ENCODE results near the gene DNAJC19. TPM values are rescaled to one million over a fixed set of nuclear protein-coding genes. Genes with fewer than 3 reads are reported as not detected.
A peak's percentile ranks its signal among the peaks of the same experiment; 100 is the strongest.

The DNAJC19 gene
- total RNA-seq (10 to 100 TPM; 19.1 to 27.0 (median 22.5) TPM), polyA plus RNA-seq (10 to 100 TPM; 24.9 to 33.7 TPM)

- H3K9me3 ChIP-seq: peaks cover 0 to 3% (median 0%) of the 10 kb centered on the region in 4 donors
- peaks cover 0 to 19% (median 5%) of the 10 kb centered on the region in 3 donors for H3K4me1 ChIP-seq
- intact Hi-C loops (cut with DNase I): no loop called here
- peak within 1 kb of the TSS; percentile 54 to 76 (median 71) for H3K4me3 ChIP-seq
- FAIRE-seq: peak; percentile 64
- ATAC-seq: peak; percentile 98 to 99 (median 98)
- no peak for TF ChIP-seq CTCF (IDR thresholded peaks at IDR 0.05)
- WGBS, 2 donors: 0% methylated on average over 43 of the region's 43 CpGs
- H3K27me3 ChIP-seq: no peaks in the 10 kb centered on the region
- H3K36me3 ChIP-seq: peaks cover 0 to 9% (median 0%) of the 10 kb centered on the region in 3 donors
- H3K27ac ChIP-seq: peak within 1 kb of the TSS; percentile 80 to 86 (median 86)
- peak; percentile 88 to 96 (median 94) for DNase-seq
Observed at GRCh38 chr3:180989291-180990163, at the start of gene DNAJC19. Gene DNAJC19, minus strand, starts transcription at chr3:180989736. Its CDS starts 134 bp downstream, at chr3:180989602.

GRCh38 chr3:181030948-181031347 lies 41.4 kb upstream of the DNAJC19 start:
- no peak for DNase-seq
- no peak for TF ChIP-seq CTCF (IDR thresholded peaks at IDR 0.05)
- no peaks in the 10 kb centered on the region for H3K36me3 ChIP-seq
- intact Hi-C loops (cut with DNase I): no loop called here
- no peak for ATAC-seq
- no peaks in the 10 kb centered on the region for H3K4me1 ChIP-seq
- no peak for FAIRE-seq
- H3K27me3 ChIP-seq: no peaks in the 10 kb centered on the region
- no peak overlapping the region for H3K4me3 ChIP-seq
- no peak overlapping the region for H3K27ac ChIP-seq
- H3K9me3 ChIP-seq: no peaks in the 10 kb centered on the region

GRCh38 chr3:181025204-181025603 lies 35.7 kb upstream of the DNAJC19 start:
- Histone ChIP-seq H3K27me3 (no peaks in the 10 kb centered on the region), H3K9me3 (no peaks in the 10 kb centered on the region), H3K4me1 (no peaks in the 10 kb centered on the region), H3K4me3 (no peak overlapping the region), H3K36me3 (no peaks in the 10 kb centered on the region), H3K27ac (no peak overlapping the region)
- intact Hi-C loops (cut with DNase I): no loop called here
- no peak for ATAC-seq
- DNase-seq: no peak
- TF ChIP-seq CTCF (IDR thresholded peaks at IDR 0.05): no peak
- FAIRE-seq: no peak

- WGBS, 2 donors: 68 to 69% methylated on average over 2 of the region's 2 CpGs
- intact Hi-C loops (cut with DNase I): no loop called here
Observed at GRCh38 chr3:181017690-181018089, 28.2 kb upstream of the DNAJC19 start.

More at GRCh38 chr3:181017690-181018089, 28.2 kb upstream of the DNAJC19 start:
- ATAC-seq (no peak), FAIRE-seq (no peak), DNase-seq (no peak)
- Histone ChIP-seq H3K4me1 (no peaks in the 10 kb centered on the region), H3K27me3 (no peaks in the 10 kb centered on the region), H3K36me3 (no peaks in the 10 kb centered on the region), H3K9me3 (no peaks in the 10 kb centered on the region), H3K27ac (no peak overlapping the region), H3K4me3 (no peak overlapping the region)
- TF ChIP-seq CTCF (IDR thresholded peaks at IDR 0.05): no peak

Measured in pancreas (tissue), 10 donors.